D341Med (cell line): ENCODE data around the gene RHBDL1.

ENCODE experiments used
- DNase-seq: peaks from one replicate; pipeline ENCODE4 v3.0.0; 2012; ENCODE audit warnings: low spot score

The RHBDL1 gene

GRCh38 chr16:637081-638018 is 38.1 kb upstream of the RHBDL1 start:
- DNase-seq: peak; percentile 97

DNA sequence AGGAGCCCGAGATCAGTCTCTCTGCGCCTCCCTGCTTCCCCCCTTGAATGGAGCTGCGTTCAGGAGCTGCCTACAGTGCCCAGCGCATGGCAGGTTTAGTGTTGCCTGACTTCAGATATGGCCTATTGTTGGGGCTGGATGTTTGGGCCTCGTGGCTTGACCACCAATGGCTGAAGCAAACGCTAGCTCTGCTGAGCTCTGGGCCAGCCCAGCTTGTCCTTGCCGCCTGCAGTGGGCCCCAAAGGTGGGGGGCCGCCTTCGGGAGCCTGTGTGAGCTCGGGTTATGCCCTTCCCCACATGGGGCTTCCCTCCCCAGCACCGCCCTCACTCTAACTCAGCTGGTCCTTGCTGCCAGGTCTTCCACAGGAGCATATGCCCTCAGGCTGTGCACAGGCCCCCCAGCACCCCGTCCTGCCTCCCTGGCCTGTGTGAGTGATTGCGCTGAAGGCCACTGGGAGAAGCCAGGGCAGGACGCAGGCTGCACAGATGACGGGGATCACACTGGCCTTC is 37.4 kb upstream of the RHBDL1 start:
- DNase-seq: no peak

DNA sequence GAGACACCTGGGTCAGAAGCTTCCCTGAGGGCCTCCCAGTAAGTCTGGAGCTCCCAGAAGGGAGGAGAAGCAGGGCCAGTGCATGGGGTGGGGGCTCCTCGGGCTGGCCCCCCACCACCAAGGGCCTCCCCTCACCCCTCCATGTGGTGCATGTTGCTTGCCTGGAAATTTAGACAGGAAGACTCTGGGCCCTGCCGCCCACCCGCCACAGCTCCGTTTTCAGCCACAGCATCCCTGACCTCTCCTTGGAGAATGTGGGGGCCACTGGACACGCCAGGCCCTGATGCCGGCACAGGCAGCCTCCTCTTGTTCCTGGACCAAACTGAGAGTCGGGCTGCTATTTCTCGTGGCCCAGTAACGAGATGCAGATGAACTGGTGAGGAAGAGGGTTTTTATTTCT is 36.6 kb upstream of the RHBDL1 start:
- DNase-seq: no peak

DNA sequence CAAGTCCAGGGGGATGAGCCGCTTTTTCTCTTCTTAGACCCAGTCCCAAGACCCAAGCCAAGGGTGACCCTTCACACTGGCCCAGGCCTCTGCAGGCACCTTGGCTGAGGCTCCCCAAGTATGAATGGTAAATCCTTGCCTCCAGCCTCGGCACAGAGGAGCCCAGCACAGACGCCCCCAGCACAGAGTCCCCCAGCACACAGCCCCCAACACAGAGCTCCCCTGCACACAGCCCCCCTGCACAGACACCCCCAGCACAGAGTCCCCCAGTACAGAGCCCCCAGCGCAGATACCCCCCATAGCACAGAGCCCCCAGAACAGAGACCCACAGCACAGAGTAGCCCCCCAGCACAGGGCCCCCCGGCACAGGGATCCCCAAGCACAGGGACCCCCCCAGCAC is 34.9 kb upstream of the RHBDL1 start:
- DNase-seq: no peak

DNA sequence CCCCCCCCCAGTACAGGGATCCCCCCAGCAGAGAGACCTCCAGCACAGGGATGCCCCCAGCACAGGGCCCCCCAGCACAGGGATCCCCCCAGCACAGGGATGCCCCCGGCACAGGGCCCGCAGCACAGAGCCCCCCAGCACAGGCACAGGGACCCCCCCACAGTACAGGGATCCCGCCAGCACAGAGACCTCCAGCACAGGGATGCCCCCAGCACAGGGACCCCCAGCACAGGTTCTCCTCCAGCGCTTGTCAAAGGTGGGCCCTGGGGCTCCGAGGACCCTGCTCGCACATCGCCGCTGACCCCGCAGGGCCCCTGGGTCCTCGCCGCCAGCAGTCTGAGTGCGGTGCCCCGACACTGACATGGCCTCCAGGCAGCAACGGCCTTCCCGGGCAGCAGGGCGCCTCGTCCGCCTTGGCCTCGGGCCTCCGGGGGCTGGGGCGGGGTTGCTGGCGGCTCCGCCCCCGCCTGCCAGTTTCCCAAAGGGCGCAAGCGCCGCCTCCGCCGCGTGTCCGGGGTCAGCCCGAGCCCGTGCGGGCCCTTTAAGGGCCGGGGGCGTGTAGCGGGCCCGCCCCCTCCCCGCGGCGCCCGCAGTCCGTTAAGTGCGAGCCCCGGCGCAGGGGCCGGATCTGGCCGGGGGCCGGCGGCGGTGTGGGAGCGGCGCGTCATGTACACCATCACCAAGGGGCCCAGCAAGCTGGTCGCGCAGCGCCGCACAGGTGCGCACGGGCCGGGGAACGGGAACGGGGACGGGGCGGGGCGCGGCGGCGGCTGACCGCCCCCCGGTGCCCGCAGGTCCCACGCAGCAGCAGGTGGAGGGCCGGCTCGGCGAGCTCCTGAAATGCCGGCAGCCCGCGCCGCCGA is 33.9 kb upstream of the RHBDL1 start, which contains the start of gene MCRIP2:
MCRIP2 (plus strand) TSS at position 503 of the 863 bp plus-strand sequence; CDS start at position 667, 164 bp downstream.
- peak; percentile 90 for DNase-seq

DNA sequence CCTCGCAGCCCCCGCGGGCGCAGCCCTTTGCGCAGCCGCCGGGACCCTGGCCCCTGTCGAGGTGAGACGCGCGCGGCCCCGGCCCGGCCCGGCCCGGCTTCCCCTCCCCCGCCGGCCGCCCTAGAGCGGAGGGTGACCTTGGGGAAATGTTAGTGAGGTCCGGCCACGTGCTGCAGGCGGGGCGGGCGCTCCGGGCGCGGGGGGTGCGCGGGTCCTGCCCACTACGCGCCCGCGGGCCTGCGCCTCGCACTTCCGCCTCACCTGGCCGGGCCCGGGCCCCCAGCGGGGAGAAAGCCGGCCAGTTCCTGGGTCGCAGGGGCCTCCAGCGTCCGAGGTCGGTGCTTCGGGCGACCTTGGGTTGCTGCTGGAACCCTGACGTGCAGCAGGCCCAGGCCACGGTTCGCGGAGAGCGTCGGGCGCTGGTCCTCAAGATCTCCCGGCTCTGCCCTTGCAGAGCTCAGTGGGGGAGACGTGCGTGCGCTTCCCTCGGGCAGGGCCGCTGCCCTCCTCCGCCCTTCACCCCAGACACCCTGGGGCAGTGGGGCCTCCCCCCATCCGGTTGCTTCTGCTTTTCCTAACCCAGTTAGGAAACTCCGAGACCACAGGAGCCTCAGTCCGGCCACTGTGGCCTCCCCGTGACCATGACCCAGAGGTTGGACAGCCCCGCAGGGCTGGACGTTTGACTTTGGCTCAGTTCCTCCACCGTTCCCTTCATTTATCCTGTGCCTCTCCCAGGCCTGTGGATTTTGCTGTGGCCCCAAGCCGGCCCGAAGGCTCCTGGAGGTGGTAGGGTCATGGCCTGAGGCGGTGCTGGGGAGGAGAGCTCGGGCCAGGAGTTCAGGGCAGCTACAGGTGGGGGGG is 33.1 kb upstream of the RHBDL1 start:
- peak; percentile 62 for DNase-seq

- DNase-seq: no peak
These were observed 32.5 kb upstream of the RHBDL1 start for GRCh38 chr16:643050-643368.

DNA sequence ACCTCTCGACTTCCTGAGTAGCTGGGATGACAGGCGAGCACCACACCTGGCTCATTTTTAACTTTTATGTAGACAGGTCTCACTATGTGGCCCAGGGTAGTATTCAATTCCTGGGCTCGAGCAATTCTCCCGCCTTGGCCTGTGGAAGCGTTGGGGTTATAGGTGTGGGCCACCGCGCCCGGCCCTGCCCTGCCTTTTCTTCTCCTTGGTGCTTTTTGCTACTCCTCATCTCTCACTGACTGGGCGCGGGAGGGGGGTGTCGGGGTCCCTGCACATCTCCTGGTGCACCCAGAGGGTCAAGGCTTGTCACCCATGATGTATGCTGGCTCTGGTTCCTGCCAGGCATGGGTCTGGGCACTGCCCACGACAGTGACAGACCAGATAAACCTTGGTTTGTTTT is 30.9 kb upstream of the RHBDL1 start:
- no peak for DNase-seq

DNA sequence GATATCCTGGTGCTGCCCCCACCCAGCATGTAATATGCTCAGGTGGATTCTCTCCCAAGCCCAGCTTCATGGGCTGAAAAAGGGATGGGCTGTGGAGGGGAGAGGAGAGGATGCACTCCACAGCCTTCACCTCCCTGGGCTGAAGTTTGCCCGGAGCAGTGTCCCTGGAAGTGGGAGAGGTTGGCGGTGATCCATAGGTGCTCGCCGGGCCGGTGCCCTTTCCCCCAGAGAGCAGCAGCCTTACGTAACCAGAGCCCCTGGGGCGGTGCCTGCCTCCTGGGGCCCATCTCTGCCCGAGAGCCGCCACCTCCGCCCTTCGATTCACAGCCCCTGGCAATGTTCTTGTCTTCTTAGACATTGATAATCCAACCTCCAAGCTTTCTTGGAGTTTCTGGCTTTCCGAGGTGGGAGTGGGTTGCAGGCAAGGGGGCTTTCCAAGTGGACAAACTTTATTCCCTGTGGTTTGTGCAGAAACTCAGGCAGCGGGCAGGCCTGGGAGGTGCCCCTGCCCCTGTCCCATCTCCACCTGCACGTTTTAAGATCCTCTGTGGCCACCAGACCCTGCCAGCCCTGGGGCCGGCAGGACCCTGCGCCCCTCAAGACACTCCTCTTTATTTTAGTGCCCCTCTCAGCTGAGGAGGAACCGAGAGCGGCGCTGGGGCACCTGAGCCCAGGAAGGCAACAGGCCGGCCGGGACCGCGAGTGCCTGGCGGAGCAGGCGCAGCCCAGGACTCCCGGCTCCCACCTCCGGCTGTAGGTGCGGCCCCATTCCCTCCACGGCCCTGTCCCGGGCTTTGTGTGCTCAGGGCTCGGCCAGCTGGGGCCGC is 29.4 kb upstream of the RHBDL1 start:
- DNase-seq: no peak

DNA sequence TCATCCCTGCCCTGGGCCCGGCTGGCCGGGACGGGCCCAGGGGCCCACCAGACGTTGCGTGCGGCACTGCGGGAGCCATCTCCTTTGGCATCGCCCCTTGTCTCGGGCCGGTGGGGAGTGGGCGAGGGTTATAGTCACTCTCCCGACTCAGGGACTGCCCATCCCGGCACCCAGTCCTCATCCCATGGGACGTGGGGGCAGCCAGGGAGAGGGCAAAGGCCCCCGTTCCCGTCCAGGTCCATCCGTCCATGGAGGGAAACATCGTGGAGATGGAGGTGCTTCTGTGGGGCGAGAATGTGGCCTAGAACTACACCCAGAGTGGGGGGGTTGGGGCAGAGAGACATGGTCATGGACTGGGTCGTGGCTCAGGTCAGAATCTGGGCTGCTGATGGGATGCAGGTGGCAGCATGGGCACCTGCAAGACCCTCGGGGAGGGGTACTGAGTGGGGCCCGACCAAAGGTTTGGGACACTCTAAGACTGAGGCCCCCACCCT is 28.7 kb upstream of the RHBDL1 start:
- DNase-seq: no peak

- no peak for DNase-seq
These were observed 28.1 kb upstream of the RHBDL1 start for GRCh38 chr16:647173-647902.

GRCh38 chr16:648071-648780 is 27.2 kb upstream of the RHBDL1 start:
- peak; percentile 79 for DNase-seq

GRCh38 chr16:648781-649589 is 26.5 kb upstream of the RHBDL1 start, which contains the start of gene WDR90:
Gene WDR90 (plus strand): TSS chr16:649365. CDS start chr16:649417, 52 bp downstream.
- DNase-seq: peak; percentile 96

DNA sequence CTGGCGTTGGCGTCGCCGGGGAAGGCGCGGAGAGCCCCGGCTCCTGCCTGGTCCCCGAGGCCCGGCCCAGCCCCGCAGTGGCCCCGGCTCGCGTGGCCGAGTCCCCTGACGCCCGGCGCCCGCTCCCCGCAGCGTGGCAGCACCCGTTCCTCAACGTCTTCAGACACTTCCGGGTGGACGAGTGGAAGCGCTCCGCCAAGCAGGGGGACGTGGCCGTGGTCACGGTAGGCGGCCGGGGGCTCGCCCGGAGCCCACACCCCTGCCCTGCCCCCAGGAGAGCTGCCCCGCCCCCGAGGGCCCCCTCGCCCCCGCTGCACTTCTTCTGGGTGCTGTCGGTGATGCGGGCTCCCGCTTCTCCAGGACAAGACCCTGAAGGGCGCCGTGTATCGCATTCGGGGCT is 25.8 kb upstream of the RHBDL1 start:
- no peak for DNase-seq

- no peak for DNase-seq
These were observed 23.6 kb upstream of the RHBDL1 start for GRCh38 chr16:651844-652243.

GRCh38 chr16:652454-653305 is 22.8 kb upstream of the RHBDL1 start:
- DNase-seq: no peak

DNA sequence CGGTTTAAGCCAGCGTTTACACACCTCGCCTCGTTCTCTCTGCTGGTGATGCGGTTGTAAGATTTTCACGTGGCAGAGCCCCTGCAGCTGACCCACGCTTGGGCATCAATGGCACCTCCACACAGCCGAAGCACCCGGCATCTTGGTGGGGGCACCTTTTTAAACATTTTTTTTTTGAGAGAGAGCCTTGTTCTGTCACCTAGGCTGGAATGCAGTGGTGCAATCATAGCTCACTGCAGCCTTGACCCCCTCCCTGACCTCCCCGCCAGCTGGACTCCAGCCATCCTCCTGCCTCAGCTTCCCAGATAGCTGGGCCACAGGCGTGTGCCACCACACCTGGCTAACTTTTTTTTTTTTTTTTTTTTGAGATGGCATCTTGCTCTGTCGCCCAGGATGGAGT is 21.4 kb upstream of the RHBDL1 start:
- DNase-seq: no peak
